ENCODE measurements around the gene CDPF1.
A peak's percentile ranks its signal among the peaks of the same experiment; 100 is the strongest.
"Not testable (repeated sequence)": the region's sequence is repeated elsewhere in the genome, so short reads cannot be mapped to it uniquely, and the experiment has no call there.

The CDPF1 gene

DNA sequence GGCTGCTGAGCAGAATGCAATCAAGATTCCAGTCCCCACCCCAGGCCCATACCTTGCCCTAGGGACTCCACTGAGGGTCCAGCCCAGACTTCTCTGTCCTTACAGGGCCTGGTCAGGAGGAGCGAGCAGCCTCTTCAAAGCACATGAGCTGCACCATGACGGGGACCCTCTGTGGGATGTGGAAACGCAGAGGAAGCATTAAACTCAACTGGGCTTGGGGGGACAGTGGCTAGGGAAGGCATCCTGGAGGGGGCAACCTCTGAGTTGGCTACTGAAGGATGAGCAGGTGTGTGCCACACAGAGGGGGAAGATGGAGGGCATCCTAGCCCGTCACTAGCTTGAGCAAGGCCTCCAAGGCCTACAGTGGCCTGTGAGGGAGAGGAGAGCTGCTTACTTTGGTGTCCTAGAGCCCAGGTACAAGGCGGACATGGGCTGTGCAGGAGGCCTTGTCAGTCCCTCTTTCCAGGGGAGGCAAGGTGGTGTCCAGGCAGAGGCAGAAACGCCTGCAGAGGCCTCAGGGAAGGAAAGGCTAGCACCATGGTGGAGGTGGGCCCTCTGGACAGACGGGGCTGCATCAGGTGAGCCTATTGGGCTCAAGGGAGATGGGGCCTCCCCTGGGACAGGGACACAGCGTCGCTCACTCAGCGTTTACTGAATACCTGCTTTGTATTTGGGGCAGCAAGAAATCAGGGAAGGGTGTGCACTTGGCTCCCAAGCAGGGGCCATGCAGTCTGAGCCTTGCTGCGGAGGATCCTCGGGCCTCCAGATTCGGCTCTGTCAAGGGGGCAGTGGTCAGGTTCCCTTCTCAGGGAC is 32.0 kb upstream of the CDPF1 start:
- FAIRE-seq, result no peak

DNA sequence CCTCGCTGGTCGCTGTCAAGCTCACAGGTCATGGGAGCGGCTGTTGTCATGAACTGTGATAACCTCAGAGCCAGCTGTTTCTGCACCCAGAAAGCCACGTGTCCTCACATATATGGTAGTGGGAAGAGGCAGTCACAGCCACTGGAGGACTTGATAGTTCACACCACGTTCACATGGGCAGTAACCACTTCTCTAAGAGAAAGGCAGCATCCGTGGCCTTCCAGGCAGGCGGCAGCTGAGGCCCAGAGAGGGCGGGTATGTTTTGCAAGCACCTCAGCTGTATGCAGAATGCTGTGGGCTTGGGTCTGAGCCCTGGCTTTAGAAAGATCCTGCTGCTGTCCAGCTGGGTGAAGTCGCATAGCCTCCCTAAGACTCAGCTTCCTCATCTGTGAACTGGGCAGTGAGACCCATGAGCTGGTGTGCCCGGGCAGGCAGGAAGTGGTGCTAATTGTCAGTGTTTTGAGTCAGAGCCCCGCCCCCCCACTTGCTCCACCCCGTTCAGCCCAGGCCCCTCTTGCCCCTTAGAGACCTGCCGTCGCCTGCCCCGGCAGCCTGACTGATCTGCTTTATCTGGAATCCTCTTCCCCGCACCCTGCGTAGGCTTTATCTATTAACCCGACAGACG is 31.0 kb upstream of the CDPF1 start:
- no peak for FAIRE-seq

DNA sequence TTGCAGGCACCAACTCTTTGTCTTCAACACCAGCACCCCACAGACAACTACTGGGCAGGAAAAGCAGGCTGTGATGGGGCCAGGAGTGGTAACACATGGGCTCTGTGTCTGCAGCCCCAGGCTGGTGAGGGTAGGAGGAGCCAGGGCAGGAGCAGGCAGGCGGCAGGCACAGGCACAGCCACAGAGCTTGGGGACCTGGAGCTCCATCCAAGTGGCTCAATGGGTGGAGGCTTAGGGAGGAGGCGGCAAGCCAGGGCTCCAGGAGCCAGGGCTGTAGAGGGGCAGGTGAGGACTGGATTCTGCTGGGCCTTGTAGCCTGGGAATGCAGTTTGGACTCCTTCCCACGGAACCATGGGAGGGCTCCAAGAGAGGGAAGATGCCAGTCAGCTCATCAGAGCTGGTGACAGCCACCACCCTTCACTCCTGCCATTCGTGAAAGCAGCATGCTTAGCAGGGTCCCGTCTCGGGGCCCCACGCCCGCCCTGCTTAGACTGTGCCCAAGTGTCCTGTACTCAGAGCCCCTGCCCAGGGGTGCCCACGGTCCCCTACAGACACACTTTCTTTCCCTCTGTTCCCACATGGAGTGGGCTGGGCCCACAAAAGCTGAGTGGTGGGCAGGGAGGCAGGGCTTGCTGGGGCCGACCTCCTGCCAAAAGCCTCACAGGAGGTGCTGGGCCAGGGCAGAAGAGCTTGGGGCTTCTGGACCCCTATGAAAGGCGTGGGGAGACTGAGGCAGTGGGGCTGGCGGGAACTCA is 30.1 kb upstream of the CDPF1 start:
- no peak for FAIRE-seq

DNA sequence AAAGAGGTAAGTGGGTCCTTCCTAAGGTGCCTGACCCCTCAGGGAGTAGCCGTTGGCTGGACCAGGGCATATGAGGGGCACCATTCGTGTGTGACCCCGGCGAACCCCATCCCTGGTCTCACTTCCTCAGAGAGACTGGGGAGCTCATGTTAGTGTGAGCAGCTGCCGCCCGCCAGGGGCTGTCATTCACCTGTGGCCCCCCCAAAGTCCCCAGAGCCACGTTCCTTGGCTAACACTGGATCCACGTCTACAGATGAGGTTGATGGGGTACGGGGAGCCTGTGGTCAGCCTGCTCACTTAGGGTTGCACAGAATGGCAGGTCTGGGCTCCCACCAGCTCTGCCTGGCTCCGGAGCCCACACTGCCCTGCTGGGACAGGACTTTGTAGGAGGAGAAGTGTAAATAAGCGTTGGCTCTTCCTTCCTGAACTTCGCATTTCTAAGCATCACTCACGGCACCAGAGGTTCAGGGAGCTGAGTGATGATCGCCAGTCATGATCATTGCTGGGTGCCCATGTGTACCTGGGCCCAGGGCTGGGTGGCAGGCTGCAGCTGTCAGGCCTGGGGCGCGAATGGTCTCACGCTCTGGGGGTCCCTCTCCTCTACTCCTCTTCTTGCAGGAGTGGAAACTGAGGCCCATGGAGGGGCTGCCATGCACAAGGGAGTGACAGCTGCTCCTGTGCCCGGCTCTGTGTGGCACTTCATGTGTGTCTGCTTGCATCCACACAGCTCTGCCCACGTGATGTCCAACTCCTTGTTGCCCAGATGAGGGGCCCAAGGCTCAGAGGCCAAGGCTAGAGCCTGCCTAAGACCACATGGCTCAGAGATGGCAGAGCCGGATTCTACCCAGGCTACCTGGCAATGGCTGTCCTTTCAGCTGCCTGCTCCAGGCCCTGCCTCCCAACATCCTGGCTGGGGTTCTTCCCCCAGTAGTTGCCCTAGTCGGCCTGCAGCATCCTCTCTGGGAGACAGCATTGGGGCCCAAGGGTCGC is 28.9 kb upstream of the CDPF1 start:
- FAIRE-seq, result no peak

DNA sequence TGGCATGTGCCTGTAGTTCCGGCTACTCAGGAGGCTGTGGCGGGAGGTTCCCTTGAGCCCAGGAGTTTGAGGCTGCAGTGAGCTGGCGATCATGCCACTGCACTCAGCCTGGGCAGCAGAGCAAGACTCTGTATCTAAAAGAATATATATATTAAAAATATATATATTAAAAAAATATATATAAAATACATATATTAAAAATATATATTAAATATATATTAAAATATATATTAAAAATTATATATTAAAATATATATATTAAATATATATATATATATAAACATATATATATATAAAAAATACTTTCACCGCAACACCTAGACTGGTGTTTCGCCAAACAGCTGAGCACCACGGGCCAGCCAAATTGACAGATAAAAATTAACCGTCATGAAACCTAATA is 26.5 kb upstream of the CDPF1 start:
- FAIRE-seq, result peak; percentile 28

DNA sequence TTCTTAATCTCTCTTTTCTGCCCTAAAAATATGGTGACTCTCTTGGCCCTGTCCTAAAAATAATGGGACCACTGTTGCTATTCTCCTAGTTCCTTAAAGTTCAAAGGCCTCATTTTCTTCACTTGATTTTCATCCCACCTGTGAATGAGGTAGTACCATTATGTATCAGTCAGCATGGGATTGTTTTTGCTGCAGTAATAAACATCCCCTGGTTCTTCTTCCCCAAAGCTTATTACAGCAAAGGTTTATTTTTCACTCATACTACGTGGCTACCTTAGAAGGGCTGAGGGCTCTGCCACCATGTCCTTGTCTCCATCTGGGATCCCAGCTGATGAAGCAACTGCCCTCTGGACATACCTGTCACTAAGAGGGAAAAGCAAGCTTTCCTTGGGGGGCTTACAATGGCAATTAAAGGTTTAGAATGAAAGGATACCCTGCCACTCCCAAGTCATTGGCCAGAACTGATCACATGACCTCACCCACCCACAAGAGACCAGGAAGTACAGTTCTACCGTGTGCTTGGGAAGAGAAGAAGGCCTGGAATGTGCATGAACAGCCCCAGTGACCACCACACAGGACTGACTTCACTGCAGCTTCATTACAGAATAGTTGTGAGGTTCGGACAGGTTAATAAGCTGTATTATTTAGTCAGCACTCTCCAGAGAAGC is 25.5 kb upstream of the CDPF1 start:
- no peak for FAIRE-seq

DNA sequence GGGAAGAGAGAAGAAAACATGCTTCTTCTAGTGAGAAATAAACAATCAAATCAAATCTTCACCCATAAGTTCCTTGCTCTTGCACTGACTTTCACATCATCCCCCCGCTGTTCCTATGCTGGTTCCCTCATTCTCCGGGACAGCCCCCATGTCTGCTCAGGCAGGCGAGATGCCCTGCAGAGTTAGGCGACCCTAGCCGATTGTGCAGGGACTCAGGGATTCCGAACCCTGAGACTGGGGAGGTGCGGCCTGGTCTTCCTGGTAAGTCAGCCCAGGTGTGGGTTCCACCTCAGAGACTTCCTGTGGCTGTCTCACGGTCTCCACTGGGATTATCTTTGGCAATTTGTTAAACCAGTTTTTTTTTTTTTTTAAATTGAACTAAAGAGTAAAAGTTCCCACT is 24.3 kb upstream of the CDPF1 start:
- no peak for FAIRE-seq

DNA sequence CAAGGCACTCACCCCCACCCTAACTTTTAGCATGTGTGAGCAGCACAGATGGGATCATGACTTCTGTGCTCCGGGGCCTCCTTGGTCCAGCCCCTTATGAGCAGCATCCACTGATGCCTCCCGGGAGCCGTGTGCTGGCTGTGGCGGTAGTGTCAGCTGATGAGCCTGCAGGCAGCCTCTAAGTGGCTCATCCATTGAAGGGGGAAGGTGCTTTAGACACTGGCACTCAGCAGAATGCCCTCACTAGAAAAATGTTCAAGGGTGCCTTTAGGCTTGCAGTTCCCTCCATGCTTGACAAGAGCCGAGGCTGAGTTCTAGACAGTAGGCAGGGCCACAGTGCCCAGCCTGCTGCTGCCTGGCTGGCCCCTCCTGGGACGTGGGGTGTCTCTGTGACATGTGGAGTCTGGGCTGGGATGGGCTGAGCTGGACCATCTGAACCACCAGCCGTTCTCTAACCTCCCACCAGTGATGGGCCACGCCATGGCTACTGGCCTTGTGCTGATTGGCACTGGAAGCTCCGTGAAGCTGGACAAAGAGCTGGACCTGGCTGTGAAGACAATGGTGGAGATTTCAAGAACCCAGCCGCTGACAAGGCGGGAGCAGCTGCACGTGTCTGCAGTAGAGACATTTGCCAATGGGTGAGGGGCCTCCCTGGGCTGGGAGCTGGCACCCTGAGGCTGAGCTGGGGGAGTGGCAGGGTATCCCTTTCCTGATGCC is 23.5 kb upstream of the CDPF1 start:
- no peak for FAIRE-seq

DNA sequence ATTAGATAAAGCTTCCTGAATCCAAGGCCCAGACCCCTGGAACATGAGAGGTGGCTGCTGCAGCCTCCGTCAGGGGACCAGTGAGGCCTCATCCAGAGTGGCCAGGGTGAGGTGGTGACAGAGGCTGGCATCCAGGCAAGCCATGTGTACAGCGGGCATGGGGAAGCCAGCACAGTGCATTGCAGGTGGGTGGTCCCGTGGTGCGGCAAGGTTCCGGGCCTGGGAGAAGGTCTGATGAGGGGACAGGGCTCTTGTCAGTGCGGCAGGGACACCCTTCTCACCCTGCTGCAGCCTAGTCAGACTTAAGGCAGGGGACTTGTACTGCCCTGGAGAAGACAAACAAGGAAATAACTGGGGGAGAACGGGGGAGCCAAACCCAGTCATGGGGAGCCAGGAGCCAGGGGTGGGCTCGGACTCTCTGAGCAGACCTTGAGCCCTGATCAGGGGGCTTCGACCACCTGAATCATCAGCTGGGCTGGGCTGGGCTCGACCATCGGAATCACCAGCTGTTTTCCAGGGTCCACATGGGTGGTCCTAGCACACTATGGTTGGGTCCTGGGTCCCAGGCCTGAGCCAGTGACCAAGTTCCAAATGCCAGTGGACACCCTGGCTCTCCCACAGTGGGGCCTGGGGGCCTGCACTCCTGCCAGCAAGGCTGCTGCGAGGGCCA is 22.8 kb upstream of the CDPF1 start:
- FAIRE-seq, result no peak

DNA sequence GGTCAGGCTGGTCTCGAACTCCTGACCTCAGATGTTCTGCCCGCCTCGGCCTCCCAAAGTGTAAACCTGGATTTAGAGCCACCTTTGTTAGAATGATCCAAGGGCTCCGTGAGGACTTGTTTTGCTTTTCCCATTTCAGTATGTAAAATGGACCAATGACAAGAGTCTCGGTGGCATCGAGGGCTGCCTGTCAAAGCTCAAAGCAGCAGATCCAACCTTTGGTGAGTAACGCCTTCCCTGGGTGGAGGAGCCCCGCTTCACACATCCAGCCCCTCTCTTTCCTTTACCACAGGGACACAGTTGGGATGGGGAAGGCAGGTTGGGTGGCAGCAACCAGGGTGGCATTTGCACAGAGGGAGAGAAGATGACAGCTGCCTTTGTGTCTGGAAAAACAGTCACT is 22.1 kb upstream of the CDPF1 start:
- FAIRE-seq, result no peak

DNA sequence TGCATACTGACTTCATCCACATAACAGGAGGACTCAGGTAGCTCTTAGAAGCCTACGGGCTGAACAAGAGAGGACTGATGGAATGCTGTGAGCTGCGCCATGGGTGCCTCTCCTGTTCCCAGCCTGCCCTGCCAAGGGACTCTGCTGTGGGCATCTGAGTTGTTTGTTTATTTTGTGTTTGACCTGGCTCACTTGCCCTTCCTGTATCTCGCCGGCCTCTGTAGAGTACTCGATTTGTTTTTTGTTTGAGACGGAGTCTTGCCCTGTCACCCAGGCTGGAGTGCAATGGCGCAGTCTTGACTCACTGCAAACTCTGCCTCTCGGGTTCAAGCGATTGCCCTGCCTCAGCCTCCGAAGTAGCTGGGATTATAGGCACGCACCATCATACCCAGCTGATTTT is 19.5 kb upstream of the CDPF1 start:
- FAIRE-seq, result no peak

DNA sequence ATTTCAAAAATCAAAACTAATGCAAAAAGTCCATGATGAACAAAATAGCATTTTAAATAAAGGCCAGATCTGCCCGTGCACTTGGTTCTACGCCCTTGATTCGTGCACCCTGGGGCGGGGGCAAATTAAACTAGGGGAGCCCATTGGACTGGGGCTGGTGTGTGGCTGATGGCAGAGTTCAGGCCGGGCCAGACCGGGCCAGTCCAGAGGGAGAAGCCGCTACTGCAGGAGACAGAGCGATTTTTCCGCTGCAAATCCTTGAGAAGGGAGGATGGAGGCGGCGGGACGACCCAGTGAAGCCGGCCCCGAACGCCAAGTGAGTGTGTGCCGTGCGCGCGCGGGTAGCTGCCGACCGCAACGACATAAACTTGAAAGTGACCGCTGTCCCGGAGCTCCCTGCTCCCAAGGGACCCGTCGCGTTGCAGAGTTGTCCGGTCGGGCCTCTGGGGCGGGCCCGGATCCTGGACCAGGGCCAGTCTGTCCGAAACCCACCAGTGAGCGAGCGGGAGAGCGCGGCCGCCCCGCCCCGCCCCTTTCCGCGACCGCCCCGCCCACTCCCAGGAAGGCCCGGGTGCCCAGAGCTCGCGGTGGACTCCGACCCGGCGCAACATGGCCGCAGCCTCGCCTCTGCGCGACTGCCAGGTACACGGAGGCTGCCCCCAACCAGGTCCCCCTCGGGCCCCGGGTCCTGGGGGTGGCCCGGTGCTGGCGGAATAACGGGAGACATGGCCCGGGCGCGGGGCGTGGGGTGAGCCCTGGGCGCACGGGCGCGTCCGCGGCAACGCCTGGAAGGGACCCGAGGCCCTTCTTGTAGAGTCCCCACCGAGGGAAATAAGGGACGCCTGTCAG is 17.6 kb upstream of the CDPF1 start, which contains the start of gene TTC38:
Gene TTC38 (plus strand): TSS at position 578 of the 849 bp plus-strand sequence. CDS start 32 bp downstream, at position 610.
- FAIRE-seq, result peak; percentile 6

DNA sequence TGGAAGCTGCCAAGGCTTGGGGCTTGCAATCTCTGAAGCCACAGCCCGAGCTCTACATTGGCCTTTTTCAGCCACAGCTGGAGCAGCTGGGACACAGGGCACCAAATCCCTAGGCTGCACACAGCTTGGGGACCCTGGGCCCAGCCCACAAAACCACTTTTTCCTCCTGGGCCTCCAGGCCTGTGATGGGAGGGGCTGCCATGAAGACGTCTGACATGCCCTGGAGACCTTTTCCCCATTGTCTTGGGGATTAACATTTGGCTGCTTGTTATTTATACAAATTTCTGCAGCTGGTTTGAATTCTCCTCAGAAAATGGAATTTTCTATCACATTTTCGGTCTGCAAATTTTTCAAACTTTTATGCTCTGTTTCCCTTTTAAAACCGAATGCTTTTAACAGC is 15.5 kb upstream of the CDPF1 start:
- not testable (repeated sequence) for FAIRE-seq

DNA sequence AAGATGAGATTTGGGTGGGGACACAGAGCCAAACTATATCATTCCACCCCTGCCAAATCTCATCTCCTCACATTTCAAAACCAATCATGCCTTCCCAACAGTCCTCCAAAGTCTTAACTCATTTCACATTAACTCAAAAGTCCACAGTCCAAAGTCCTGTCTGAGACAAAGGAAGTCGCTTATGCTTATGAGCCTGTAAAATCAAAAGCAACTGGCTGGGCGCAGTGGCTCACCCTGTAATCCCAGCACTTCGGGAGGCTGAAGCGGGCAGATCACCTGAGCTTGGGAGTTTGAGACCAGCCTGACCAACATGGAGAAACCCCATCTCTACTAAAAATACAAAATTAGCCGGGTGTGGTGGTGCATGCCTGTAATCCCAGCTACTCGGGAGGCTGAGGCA is 14.4 kb upstream of the CDPF1 start:
- FAIRE-seq, result not testable (repeated sequence)

DNA sequence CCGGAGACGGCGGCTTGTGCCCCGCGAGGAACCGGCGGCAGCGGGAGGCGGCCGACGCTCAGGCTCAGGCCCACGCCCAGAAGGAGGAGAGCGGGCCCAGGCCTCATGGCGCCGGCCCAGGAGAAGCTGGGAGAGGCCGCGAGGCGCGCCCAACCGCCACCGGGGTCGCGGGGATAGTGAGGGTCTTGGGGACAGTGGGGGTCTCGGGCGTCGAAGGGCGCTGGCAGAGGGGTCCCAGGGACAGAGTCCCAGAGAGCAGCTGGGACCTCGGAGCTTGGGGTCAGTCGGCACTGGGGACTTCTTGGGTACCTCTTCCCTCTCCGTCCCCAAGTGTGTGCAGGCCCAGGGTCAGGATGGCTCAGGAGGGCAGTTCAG is 13.1 kb upstream of the CDPF1 start, which contains the start of gene PKDREJ:
Gene PKDREJ (minus strand): TSS at position 128 of the 375 bp plus-strand sequence. CDS start 21 bp downstream, at position 107.
- no peak for FAIRE-seq

DNA sequence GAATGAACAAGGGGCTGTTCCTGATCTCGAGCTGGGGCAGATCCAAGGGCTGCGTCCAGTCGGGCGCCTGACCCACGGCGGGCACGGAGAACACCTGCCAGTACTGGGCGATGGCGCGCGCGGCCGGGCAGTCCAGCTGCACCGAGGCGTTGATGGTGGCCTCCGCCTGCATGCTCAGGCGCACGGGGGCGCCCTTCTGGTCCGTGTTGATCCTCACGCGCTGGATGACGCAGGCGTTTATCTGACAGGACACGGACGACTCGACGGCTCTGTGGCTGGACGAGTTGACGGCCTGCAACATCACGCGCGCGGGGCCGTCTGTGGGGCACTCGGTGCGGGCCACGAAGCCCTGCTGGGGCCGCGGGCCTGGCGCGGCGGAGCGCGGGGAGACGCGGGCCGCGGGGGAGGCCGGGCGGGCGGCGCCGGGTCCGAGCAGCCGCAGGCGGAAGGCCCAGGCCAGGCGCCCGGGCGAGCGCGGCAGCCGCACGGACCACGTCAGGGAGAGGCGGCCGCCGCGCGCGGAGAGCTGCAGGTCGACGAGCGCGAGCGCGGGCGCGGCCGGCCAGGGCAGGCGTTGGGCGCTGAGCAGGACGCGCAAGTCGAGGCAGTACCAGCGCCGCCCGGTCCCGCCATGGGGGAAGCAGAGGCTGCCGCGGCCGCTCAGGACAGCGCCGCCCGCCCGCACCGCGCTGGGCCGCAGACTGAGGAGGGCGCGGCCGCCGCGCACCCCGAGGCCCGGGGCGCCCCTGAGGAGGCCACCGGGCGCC is 12.5 kb upstream of the CDPF1 start:
- FAIRE-seq, result no peak

DNA sequence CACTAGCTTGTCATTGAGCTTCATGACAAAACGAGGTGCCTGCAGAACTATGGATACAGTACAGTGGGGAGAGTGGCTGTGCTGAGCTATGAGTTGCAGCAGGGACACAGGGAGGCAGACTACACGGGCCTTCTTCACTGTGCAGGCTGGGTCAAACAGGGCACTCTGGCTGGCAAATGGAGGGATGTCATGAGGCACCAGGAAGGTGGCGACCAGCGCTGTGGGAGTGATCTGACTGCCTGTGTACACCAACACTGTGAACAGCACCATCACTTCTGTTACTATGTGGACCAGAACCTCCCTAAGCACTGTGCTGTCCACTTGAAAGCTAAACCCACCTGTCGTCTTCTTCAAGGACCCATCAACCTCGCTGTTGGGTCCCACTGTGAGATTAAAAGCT is 9.9 kb upstream of the CDPF1 start:
- no peak for FAIRE-seq

DNA sequence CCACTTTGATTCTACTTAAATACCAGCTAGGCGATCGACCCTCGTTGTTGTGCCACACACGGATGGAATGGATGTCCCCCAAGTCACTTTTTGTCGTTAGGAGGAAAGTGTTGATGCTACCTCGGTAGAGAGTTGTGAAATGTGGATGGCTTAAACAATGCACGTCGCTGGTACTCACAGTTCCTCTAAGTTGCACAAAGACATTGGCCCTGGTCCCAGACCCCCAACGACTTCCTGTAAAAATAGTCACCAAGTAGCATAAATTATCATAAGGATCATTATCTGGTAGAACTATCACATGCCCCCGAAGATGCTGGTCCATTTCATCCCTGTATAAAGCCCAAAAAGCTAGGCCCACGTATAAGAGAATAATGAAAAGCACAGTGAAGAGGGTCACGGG is 9.3 kb upstream of the CDPF1 start:
- FAIRE-seq, result no peak

Data from G401.6 (cell line).